Measurements from ENCODE around the gene DCLK1. TPM values are rescaled to one million over a fixed set of nuclear protein-coding genes. Genes with fewer than 3 reads are reported as not detected.
"Not testable (repeated sequence)": the region's sequence is repeated elsewhere in the genome, so short reads cannot be mapped to it uniquely, and the experiment has no call there.

Gene DCLK1
- total RNA-seq, 1 donor from 2014 or later = not detected

GRCh38 chr13:36094478-36094877, 36.7 kb downstream of the DCLK1 start:
- Mint-ChIP-seq H3K4me3 (ENCODE audit: low read depth) (no peak overlapping the region), H3K27ac (no peak overlapping the region), H3K27me3 (ENCODE audit: low read depth) (no peaks in the 10 kb centered on the region), H3K36me3 (ENCODE audit: low read depth) (no peaks in the 10 kb centered on the region), H3K9me3 (peaks cover 5% of the 10 kb centered on the region), H3K4me1 (ENCODE audit: low read depth) (no peaks in the 10 kb centered on the region)
- intact Hi-C loops (cut with micrococcal nuclease) = no loop called here
- DNase-seq (ENCODE audit: low spot score) = no peak

- H3K4me3 Mint-ChIP-seq (ENCODE audit: low read depth) = no peak overlapping the region
- H3K27me3 Mint-ChIP-seq (ENCODE audit: low read depth) = no peaks in the 10 kb centered on the region
- no peak for DNase-seq (ENCODE audit: low spot score)
- intact Hi-C loops (cut with micrococcal nuclease) = no loop called here
- H3K4me1 Mint-ChIP-seq (ENCODE audit: low read depth) = no peaks in the 10 kb centered on the region
- no peaks in the 10 kb centered on the region for H3K36me3 Mint-ChIP-seq (ENCODE audit: low read depth)
- H3K27ac Mint-ChIP-seq = no peak overlapping the region
- H3K9me3 Mint-ChIP-seq = peaks cover 5% of the 10 kb centered on the region
Observed at GRCh38 chr13:36090592-36090991, 40.6 kb downstream of the DCLK1 start.

- intact Hi-C loops (cut with micrococcal nuclease) = no loop called here
- H3K36me3 Mint-ChIP-seq (ENCODE audit: low read depth) = no peaks in the 10 kb centered on the region
- no peak overlapping the region for H3K4me3 Mint-ChIP-seq (ENCODE audit: low read depth)
- H3K27ac Mint-ChIP-seq = no peak overlapping the region
- DNase-seq (ENCODE audit: low spot score) = no peak
- peaks cover 5% of the 10 kb centered on the region for H3K9me3 Mint-ChIP-seq
- no peaks in the 10 kb centered on the region for H3K4me1 Mint-ChIP-seq (ENCODE audit: low read depth)
- no peaks in the 10 kb centered on the region for H3K27me3 Mint-ChIP-seq (ENCODE audit: low read depth)
Observed at GRCh38 chr13:36089130-36089647, 42.0 kb downstream of the DCLK1 start.

- Mint-ChIP-seq H3K36me3 (ENCODE audit: low read depth) (no peaks in the 10 kb centered on the region), H3K27me3 (ENCODE audit: low read depth) (no peaks in the 10 kb centered on the region), H3K4me3 (ENCODE audit: low read depth) (no peak overlapping the region), H3K4me1 (ENCODE audit: low read depth) (no peaks in the 10 kb centered on the region), H3K27ac (no peak overlapping the region), H3K9me3 (peaks cover 5% of the 10 kb centered on the region)
- no peak for DNase-seq (ENCODE audit: low spot score)
- intact Hi-C loops (cut with micrococcal nuclease) = no loop called here
Observed at GRCh38 chr13:36088463-36088862, 42.7 kb downstream of the DCLK1 start.

GRCh38 chr13:36088001-36088400, 43.2 kb downstream of the DCLK1 start:
- Mint-ChIP-seq H3K4me3 (ENCODE audit: low read depth) (no peak overlapping the region), H3K9me3 (peaks cover 5% of the 10 kb centered on the region), H3K4me1 (ENCODE audit: low read depth) (no peaks in the 10 kb centered on the region), H3K36me3 (ENCODE audit: low read depth) (no peaks in the 10 kb centered on the region), H3K27ac (no peak overlapping the region), H3K27me3 (ENCODE audit: low read depth) (no peaks in the 10 kb centered on the region)
- DNase-seq (ENCODE audit: low spot score) = no peak
- intact Hi-C loops (cut with micrococcal nuclease) = no loop called here

GRCh38 chr13:36086117-36086516, 45.1 kb downstream of the DCLK1 start:
- Mint-ChIP-seq H3K4me3 (ENCODE audit: low read depth) (no peak overlapping the region), H3K4me1 (ENCODE audit: low read depth) (no peaks in the 10 kb centered on the region), H3K27me3 (ENCODE audit: low read depth) (no peaks in the 10 kb centered on the region), H3K36me3 (ENCODE audit: low read depth) (no peaks in the 10 kb centered on the region), H3K27ac (no peak overlapping the region), H3K9me3 (no peaks in the 10 kb centered on the region)
- intact Hi-C loops (cut with micrococcal nuclease) = no loop called here
- DNase-seq (ENCODE audit: low spot score) = no peak

GRCh38 chr13:36084131-36084530, 47.1 kb downstream of the DCLK1 start:
- Mint-ChIP-seq H3K27ac (no peak overlapping the region), H3K4me3 (ENCODE audit: low read depth) (no peak overlapping the region), H3K4me1 (ENCODE audit: low read depth) (no peaks in the 10 kb centered on the region), H3K36me3 (ENCODE audit: low read depth) (no peaks in the 10 kb centered on the region), H3K27me3 (ENCODE audit: low read depth) (no peaks in the 10 kb centered on the region), H3K9me3 (peaks cover 4% of the 10 kb centered on the region)
- intact Hi-C loops (cut with micrococcal nuclease) = no loop called here
- DNase-seq (ENCODE audit: low spot score) = no peak

- Mint-ChIP-seq H3K9me3 (peaks cover 4% of the 10 kb centered on the region), H3K36me3 (ENCODE audit: low read depth) (no peaks in the 10 kb centered on the region), H3K4me3 (ENCODE audit: low read depth) (no peak overlapping the region), H3K27ac (no peak overlapping the region), H3K4me1 (ENCODE audit: low read depth) (no peaks in the 10 kb centered on the region), H3K27me3 (ENCODE audit: low read depth) (no peaks in the 10 kb centered on the region)
- no peak for DNase-seq (ENCODE audit: low spot score)
- intact Hi-C loops (cut with micrococcal nuclease) = no loop called here
Observed at GRCh38 chr13:36082806-36083205, 48.4 kb downstream of the DCLK1 start.

- intact Hi-C loops (cut with micrococcal nuclease) = no loop called here
- Mint-ChIP-seq H3K9me3 (peaks cover 4% of the 10 kb centered on the region), H3K36me3 (ENCODE audit: low read depth) (no peaks in the 10 kb centered on the region), H3K27me3 (ENCODE audit: low read depth) (no peaks in the 10 kb centered on the region), H3K27ac (no peak overlapping the region), H3K4me1 (ENCODE audit: low read depth) (no peaks in the 10 kb centered on the region), H3K4me3 (ENCODE audit: low read depth) (no peak overlapping the region)
- DNase-seq (ENCODE audit: low spot score) = no peak
Observed at GRCh38 chr13:36082396-36082795, 48.8 kb downstream of the DCLK1 start.

GRCh38 chr13:36076211-36076610, 55.0 kb downstream of the DCLK1 start:
- DNase-seq (ENCODE audit: low spot score) = no peak
- H3K4me3 Mint-ChIP-seq (ENCODE audit: low read depth) = no peak overlapping the region
- no peaks in the 10 kb centered on the region for H3K4me1 Mint-ChIP-seq (ENCODE audit: low read depth)
- no peaks in the 10 kb centered on the region for H3K27me3 Mint-ChIP-seq (ENCODE audit: low read depth)
- H3K27ac Mint-ChIP-seq = no peak overlapping the region
- intact Hi-C loops (cut with micrococcal nuclease) = no loop called here
- no peaks in the 10 kb centered on the region for H3K36me3 Mint-ChIP-seq (ENCODE audit: low read depth)
- H3K9me3 Mint-ChIP-seq = peaks cover 4% of the 10 kb centered on the region

- Mint-ChIP-seq H3K4me1 (ENCODE audit: low read depth) (no peaks in the 10 kb centered on the region), H3K27ac (no peak overlapping the region), H3K36me3 (ENCODE audit: low read depth) (no peaks in the 10 kb centered on the region), H3K9me3 (no peaks in the 10 kb centered on the region), H3K27me3 (ENCODE audit: low read depth) (no peaks in the 10 kb centered on the region), H3K4me3 (ENCODE audit: low read depth) (no peak overlapping the region)
- intact Hi-C loops (cut with micrococcal nuclease) = no loop called here
- no peak for DNase-seq (ENCODE audit: low spot score)
Observed at GRCh38 chr13:36074659-36075058, 56.5 kb downstream of the DCLK1 start.

GRCh38 chr13:36072152-36072935, 58.8 kb downstream of the DCLK1 start:
- H3K27me3 Mint-ChIP-seq (ENCODE audit: low read depth) = no peaks in the 10 kb centered on the region
- intact Hi-C loops (cut with micrococcal nuclease) = no loop called here
- H3K4me1 Mint-ChIP-seq (ENCODE audit: low read depth) = no peaks in the 10 kb centered on the region
- no peak for DNase-seq (ENCODE audit: low spot score)
- H3K36me3 Mint-ChIP-seq (ENCODE audit: low read depth) = no peaks in the 10 kb centered on the region
- no peak overlapping the region for H3K27ac Mint-ChIP-seq
- no peaks in the 10 kb centered on the region for H3K9me3 Mint-ChIP-seq
- no peak overlapping the region for H3K4me3 Mint-ChIP-seq (ENCODE audit: low read depth)

GRCh38 chr13:36070504-36071192, 60.5 kb downstream of the DCLK1 start:
- H3K27ac Mint-ChIP-seq; H3K4me3 Mint-ChIP-seq (ENCODE audit: low read depth); H3K36me3 Mint-ChIP-seq (ENCODE audit: low read depth); H3K27me3 Mint-ChIP-seq (ENCODE audit: low read depth); DNase-seq (ENCODE audit: low spot score); intact Hi-C loops (cut with micrococcal nuclease); H3K4me1 Mint-ChIP-seq (ENCODE audit: low read depth); H3K9me3 Mint-ChIP-seq: not testable (repeated sequence)
